HG02678 (cell line): ENCODE results near the gene CMTR1.

Experiments used
- ATAC-seq: cut with Tn5 transposase; IDR thresholded peaks from one replicate; pipeline ENCODE4 v1.9.1; 2021; ENCODE audit warnings: mild to moderate bottlenecking, moderate library complexity; ENCODE audit not compliant: unreplicated experiment

The CMTR1 gene

DNA sequence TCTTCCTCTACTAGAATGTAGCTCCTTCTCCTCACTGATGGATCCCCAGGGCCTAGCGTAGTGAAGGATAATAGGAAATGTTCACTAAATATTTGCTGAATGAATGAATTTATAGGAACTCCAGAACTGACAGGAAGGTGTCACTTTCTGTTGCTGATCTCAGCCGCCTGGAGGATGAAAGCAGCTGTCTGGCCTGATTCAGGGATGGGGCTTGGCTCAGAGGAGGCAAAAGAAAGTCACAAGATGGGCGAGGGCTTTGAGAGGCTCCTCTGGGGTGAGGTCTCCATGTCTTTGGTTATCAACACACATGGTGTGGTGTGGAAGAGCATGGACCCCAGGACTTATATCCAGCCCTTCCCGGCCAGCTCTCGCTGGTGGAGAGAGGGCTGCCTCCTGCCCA, 78.2 kb downstream of the CMTR1 start:
- no peak for ATAC-seq

- ATAC-seq = no peak
Measured at GRCh38 chr6:37511910-37512399, 78.9 kb downstream of the CMTR1 start.

- no peak for ATAC-seq
Measured at GRCh38 chr6:37512400-37513011, 79.5 kb downstream of the CMTR1 start.

GRCh38 chr6:37513155-37513554, 80.1 kb downstream of the CMTR1 start:
- no peak for ATAC-seq

- ATAC-seq = no peak
Measured at GRCh38 chr6:37513576-37513975, 80.6 kb downstream of the CMTR1 start.

- ATAC-seq = no peak
Measured at GRCh38 chr6:37514321-37514771, 81.3 kb downstream of the CMTR1 start.

DNA sequence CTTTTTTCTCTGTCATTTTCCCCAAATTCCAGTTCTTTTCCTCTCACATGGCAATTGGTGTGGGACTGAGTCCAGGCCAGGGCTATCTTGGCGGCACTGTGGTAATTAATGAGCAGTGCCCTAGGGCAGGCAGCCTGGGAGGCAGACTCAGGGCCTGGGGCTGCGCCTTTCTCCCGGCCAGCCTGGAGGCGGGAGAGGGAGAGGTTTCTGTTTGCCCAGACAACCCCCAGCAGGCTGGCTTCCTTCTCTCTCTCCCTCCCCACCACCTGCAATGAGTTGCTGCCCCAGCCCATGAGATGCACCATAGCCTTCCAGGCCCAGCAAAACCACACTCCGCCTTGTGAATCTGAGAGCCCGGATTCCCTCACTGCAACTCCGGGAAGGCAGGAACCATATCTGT, 81.8 kb downstream of the CMTR1 start:
- no peak for ATAC-seq

DNA sequence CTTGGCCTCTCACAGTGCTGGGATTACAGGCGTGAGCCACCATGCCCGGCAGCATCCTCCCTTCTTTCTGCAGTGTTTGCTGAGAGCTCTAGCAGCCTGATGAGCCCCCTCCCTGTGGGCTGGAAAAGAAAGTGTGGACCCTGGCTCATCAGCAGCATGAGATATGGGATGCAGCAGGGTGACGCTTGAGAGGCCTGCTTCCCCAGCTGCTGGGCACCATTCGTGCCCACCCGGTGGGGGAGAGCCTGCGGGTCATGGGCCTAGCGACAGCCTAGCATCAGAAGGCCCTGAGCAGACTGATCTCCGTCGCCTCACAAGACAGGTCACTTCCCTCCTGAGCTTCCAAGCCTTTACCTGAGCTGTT, 82.7 kb downstream of the CMTR1 start:
- ATAC-seq = no peak

DNA sequence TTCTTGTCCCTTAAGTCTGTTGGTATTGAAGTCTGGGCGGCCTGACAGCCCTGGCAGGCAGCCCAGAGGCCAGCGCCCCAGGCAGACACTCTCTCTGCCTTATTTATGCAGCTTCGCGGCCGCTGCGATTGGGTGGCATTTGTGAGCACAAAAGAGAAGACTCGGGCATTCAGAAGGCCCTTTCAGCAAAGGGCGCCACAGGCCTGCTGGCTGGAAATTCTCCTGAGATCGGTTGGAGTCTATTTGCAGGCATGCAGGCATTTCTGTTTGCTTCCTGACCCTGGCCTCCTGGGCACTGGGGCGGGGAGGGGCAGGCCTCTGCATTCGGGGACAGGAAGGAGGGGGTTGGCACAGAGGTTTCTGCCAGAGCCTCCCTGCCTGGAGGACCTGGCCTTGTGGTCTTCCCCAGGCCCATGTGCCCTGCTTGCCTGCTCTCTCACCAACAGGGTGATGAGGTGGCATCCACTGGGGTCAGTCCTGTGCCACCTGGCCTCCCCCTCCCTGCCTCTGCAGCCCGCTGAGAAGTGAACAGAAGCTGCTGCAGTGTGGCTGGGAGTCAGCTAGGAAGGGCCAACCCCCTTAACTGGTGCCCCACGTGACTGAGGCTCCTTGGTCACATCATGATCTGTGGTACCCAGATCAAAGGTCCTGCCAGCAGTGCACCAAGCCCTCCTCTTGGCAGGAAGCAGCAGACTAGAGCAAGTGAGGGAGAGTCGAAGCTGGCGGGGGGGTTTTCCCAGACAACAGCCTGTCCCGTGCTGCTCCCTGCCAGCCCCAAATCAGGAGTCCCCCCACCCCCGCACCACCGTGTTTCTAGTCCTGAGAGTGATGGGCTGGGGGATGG, 83.3 kb downstream of the CMTR1 start:
- ATAC-seq = peak; percentile 69

DNA sequence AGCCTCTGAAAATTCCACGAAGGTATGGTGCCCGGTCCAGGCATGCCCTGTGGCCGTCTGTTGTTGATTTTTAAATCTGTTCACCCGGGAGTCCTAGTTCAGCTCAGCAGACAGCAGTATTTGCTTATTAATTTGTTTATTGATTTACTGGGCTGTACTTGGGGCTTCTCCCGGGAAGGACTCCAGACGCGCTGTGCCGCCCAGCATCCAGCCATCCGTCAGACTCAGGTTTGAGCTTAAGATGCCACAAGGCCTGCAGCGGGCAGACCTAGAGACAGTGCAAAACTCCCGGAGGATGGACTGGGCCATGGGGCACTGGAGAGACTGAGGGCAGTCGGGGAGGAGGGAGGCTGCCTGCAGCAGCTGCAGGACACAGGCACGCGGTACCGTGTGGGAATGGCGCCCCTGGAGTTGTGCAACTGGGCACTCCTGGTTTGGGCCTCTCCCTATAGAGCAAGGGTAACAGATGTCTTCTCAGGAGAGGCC, 83.9 kb downstream of the CMTR1 start:
- no peak for ATAC-seq

DNA sequence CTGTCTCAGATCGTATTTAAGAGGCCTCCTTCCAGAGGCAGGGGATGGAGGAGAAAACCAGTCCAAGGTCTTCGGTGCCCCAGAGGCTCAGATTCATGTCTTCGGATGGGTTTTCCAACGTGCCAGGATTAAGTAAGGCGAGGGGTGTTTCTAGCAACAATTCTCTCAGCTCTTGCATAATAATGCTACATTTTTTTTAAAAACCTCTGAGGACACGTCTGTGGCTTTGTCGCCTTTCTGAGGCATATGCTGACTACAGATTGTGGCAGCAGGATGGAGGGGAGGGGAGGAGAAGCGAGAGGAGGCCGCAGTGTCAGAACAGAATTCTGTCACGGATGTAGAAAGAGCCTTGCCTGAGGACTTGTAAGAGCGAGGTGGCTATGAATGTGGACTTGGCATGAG, 84.4 kb downstream of the CMTR1 start:
- no peak for ATAC-seq

- no peak for ATAC-seq
Measured at GRCh38 chr6:37518116-37518515, 85.1 kb downstream of the CMTR1 start.

GRCh38 chr6:37519461-37519860, 86.4 kb downstream of the CMTR1 start:
- ATAC-seq = no peak

GRCh38 chr6:37520926-37521325, 87.9 kb downstream of the CMTR1 start:
- ATAC-seq = no peak

DNA sequence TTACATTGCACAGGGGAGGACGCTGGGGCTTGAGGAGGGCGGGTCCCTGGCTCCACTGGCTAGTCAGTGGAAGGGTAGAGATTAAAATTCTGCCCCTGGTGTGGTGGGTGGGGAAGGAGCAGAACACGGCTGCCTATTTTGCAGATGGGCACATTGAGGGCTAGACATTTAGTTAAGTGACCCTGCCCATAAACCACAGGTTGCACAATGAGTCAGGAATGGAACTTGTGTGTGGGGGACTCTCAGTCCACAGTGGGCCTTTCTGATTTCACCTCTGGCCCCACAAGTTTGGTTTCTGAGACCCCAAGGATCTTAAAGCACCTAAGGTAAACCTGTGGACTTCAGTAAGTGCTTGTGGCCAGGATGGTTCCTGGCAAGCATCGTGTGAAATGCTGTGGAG, 88.7 kb downstream of the CMTR1 start:
- ATAC-seq = no peak

GRCh38 chr6:37522836-37523235, 89.8 kb downstream of the CMTR1 start:
- no peak for ATAC-seq

DNA sequence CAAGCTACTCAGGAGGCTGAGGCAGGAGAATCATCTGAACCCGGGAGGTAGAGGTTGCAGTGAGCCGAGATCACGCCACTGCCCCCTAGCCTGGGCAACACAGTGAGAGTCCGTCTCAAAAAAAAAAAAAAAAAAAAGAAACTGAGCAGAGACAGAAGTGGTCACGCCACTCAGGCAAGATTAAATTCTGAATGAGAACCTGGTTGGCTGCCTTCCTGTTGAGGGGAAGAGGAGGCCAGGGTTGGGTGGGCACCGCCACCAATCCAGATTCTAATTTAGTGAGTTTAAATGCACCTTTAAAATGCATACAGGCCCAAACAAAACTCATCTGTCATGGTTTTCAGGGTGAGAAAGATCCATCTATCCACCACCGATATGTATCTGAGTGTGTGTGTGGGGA, 90.4 kb downstream of the CMTR1 start:
- no peak for ATAC-seq

GRCh38 chr6:37524025-37524969, 91.3 kb downstream of the CMTR1 start:
- ATAC-seq = no peak

DNA sequence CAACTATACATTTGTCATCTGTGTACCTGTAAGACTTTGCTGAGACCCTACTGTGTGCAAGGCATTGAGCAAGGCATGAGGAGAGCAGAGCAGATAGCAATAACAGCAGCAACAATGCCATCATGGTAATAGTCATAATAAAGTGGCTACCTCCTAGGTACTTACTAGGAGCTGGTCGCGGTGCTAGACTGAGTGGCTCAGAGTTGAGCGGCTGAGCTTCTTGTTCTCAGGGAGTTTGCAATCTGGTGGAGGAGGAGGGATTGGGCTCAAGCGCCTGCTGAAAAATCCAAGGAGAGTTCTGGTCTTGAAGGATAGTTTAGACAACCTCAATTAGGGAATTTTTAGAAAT, 91.9 kb downstream of the CMTR1 start:
- ATAC-seq = no peak

- no peak for ATAC-seq
Measured at GRCh38 chr6:37525460-37526357, 92.7 kb downstream of the CMTR1 start.
